Stimulated activated CD4-positive, alpha-beta T cell treated with anti-CD3 and anti-CD28 coated beads, Interleukin-12 subunit alpha, Interleukin-12 subunit beta, amount 100 ng/mL, for 48 hours (primary cell): Measurements from ENCODE around the gene STARD3NL.
A peak's percentile ranks its signal among the peaks of the same experiment; 100 is the strongest.
"Not testable (repeated sequence)": the region's sequence is repeated elsewhere in the genome, so short reads cannot be mapped to it uniquely, and the experiment has no call there.

Experiments
- DNase-seq, 3 donors: peaks; one replicate each; pipeline ENCODE4 v3.0.0-alpha.2; 2020; ENCODE audit warnings: low read depth in 2 of 3, low spot score in 1 of 3

STARD3NL gene

GRCh38 chr7:38220452-38220851, 42.4 kb downstream of the STARD3NL start:
- DNase-seq = no peak

GRCh38 chr7:38222481-38223096, 44.5 kb downstream of the STARD3NL start:
- peak in 1 of 3 donors; percentile 49 for DNase-seq

- DNase-seq = no peak
Measured at GRCh38 chr7:38223306-38223705, 45.3 kb downstream of the STARD3NL start.

- DNase-seq = no peak
Measured at GRCh38 chr7:38224392-38224791, 46.3 kb downstream of the STARD3NL start.

GRCh38 chr7:38229386-38229785, 51.3 kb downstream of the STARD3NL start:
- DNase-seq = no peak

GRCh38 chr7:38229884-38230642, 52.0 kb downstream of the STARD3NL start:
- no peak for DNase-seq

GRCh38 chr7:38232502-38233366, 54.7 kb downstream of the STARD3NL start:
- peak; percentile 60 to 64 (median 62) for DNase-seq

- DNase-seq = not testable (repeated sequence)
Measured at GRCh38 chr7:38234759-38235158, 56.7 kb downstream of the STARD3NL start.

GRCh38 chr7:38235606-38236005, 57.6 kb downstream of the STARD3NL start:
- DNase-seq = no peak

- DNase-seq = not testable (repeated sequence)
Measured at GRCh38 chr7:38239129-38239528, 61.1 kb downstream of the STARD3NL start.

- DNase-seq = no peak
Measured at GRCh38 chr7:38241071-38241470, 63.0 kb downstream of the STARD3NL start.

GRCh38 chr7:38242814-38243213, 64.8 kb downstream of the STARD3NL start:
- no peak for DNase-seq

GRCh38 chr7:38243345-38243744, 65.3 kb downstream of the STARD3NL start:
- not testable (repeated sequence) for DNase-seq

- DNase-seq = no peak
Measured at GRCh38 chr7:38244516-38244915, 66.5 kb downstream of the STARD3NL start.

GRCh38 chr7:38245409-38245977, 67.4 kb downstream of the STARD3NL start:
- no peak for DNase-seq

- no peak for DNase-seq
Measured at GRCh38 chr7:38248069-38248567, 70.1 kb downstream of the STARD3NL start.

GRCh38 chr7:38249849-38250248, 71.8 kb downstream of the STARD3NL start:
- DNase-seq = not testable (repeated sequence)

GRCh38 chr7:38257350-38257677, 79.3 kb downstream of the STARD3NL start:
- no peak for DNase-seq

GRCh38 chr7:38259157-38259556, 81.1 kb downstream of the STARD3NL start:
- not testable (repeated sequence) for DNase-seq

- DNase-seq = not testable (repeated sequence)
Measured at GRCh38 chr7:38261601-38262000, 83.6 kb downstream of the STARD3NL start.

- DNase-seq = not testable (repeated sequence)
Measured at GRCh38 chr7:38262026-38262425, 84.0 kb downstream of the STARD3NL start.
